Femur (tissue), 1 donor: ENCODE results near the gene MAPKAPK2.
"Not testable (repeated sequence)": the region's sequence is repeated elsewhere in the genome, so short reads cannot be mapped to it uniquely, and the experiment has no call there.

ENCODE experiments used
- DNase-seq: peaks from one replicate; pipeline ENCODE4 v3.0.0-alpha.2; 2017

Gene MAPKAPK2

GRCh38 chr1:206684478-206685333 lies at the start of gene MAPKAPK2:
Gene MAPKAPK2 (plus strand): TSS chr1:206684905. CDS start chr1:206685230, 325 bp downstream.
- peak; percentile 91 for DNase-seq

GRCh38 chr1:206635080-206635977 lies 49.4 kb upstream of the MAPKAPK2 start, which contains the start of gene DYRK3:
Gene DYRK3 (plus strand): TSS chr1:206635536. CDS start chr1:206635704, 168 bp downstream.
- DNase-seq = peak; percentile 96

- DNase-seq = no peak
Measured at GRCh38 chr1:206635978-206636345, 48.7 kb upstream of the MAPKAPK2 start.

- DNase-seq = no peak
Measured at GRCh38 chr1:206636671-206637070, 48.0 kb upstream of the MAPKAPK2 start.

- DNase-seq = no peak
Measured at GRCh38 chr1:206637605-206638004, 47.1 kb upstream of the MAPKAPK2 start.

- DNase-seq = not testable (repeated sequence)
Measured at GRCh38 chr1:206642074-206642473, 42.6 kb upstream of the MAPKAPK2 start.

- DNase-seq = no peak
Measured at GRCh38 chr1:206643118-206643698, 41.5 kb upstream of the MAPKAPK2 start.

GRCh38 chr1:206646504-206646903 lies 38.2 kb upstream of the MAPKAPK2 start:
- no peak for DNase-seq

- DNase-seq = no peak
Measured at GRCh38 chr1:206647224-206647623, 37.5 kb upstream of the MAPKAPK2 start.

- no peak for DNase-seq
Measured at GRCh38 chr1:206649261-206649921, 35.3 kb upstream of the MAPKAPK2 start.

GRCh38 chr1:206651014-206651413 lies 33.7 kb upstream of the MAPKAPK2 start:
- no peak for DNase-seq

- DNase-seq = no peak
Measured at GRCh38 chr1:206651958-206652890, 32.5 kb upstream of the MAPKAPK2 start.

GRCh38 chr1:206653715-206654459 lies 30.8 kb upstream of the MAPKAPK2 start:
- DNase-seq = no peak

GRCh38 chr1:206654828-206655227 lies 29.9 kb upstream of the MAPKAPK2 start:
- DNase-seq = no peak

GRCh38 chr1:206655471-206655882 lies 29.2 kb upstream of the MAPKAPK2 start:
- no peak for DNase-seq

- DNase-seq = no peak
Measured at GRCh38 chr1:206656936-206657335, 27.8 kb upstream of the MAPKAPK2 start.

GRCh38 chr1:206657751-206658150 lies 27.0 kb upstream of the MAPKAPK2 start:
- DNase-seq = no peak

- DNase-seq = peak; percentile 76
Measured at GRCh38 chr1:206658264-206658980, 26.3 kb upstream of the MAPKAPK2 start.

GRCh38 chr1:206658981-206659273 lies 25.8 kb upstream of the MAPKAPK2 start:
- DNase-seq = no peak

GRCh38 chr1:206660136-206660535 lies 24.6 kb upstream of the MAPKAPK2 start:
- DNase-seq = no peak
